Measurements from ENCODE around the gene TUBA8.
"Not testable (repeated sequence)": the region's sequence is repeated elsewhere in the genome, so short reads cannot be mapped to it uniquely, and the experiment has no call there.

The TUBA8 gene

GRCh38 chr22:18108187-18108586 lies 2.4 kb upstream of the TUBA8 start:
- DNase-seq = no peak

GRCh38 chr22:18109410-18110193 lies 1.0 kb upstream of the TUBA8 start:
- DNase-seq = no peak

GRCh38 chr22:18110954-18111758 lies 547 bp downstream of the TUBA8 start:
- DNase-seq = no peak

- no peak for DNase-seq
Observed at GRCh38 chr22:18111759-18112330, 1.2 kb downstream of the TUBA8 start.

DNA sequence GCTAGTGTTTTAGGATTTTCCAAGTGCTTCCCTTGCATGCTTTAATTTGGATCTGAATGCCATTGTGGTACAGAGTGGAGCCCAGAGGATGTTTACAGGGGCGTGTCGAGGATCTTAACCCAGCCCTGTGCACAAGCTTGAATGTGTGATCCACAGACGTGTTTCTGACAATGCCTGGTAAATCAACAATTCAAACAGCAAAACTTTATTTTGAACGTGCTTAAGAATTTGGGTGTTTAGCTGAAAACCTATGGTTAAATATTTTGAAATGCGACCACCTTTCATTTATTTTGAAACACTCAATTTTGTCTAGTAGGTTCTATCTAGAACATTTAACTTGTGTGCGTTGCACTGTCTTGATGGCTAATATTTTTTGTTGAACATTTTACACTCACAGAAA lies 1.8 kb downstream of the TUBA8 start:
- DNase-seq = no peak

DNA sequence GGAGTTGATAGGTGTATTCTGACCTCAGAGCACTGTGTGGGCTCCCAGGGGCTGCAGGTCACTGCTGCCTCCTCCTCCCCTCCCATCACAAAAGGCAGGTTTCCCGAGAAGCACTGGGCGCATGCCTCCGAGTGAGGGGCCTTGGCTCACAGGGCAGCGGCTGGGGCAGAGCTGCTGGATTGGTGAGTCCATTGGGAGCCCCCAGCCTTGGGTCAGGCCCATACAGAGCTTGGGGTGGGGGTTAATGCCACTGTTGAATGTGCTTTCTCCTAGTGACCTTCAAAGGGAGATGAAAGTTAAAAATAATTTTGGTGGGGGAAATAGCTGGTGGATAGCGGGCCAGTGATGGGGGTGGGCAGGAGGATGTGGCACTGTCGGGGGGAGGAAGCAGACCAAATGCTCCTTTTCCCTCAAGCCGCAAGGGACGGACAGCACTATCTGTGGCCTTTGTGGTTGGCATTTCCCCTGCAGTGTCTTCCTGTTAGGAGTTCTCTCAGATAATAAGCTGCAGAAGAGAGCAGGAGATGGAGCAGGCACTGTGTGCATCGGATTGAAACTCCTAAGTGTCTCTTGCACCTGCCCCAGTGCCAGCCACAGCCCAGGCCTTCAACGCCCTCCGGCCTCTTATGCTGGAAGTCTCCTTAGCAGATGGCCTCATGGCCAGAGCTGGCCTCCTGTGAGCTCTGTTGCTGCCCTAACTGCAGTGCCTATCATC lies 3.2 kb downstream of the TUBA8 start:
- no peak for DNase-seq

GRCh38 chr22:18114495-18114894 lies 3.9 kb downstream of the TUBA8 start:
- no peak for DNase-seq

GRCh38 chr22:18114976-18115652 lies 4.5 kb downstream of the TUBA8 start:
- no peak for DNase-seq

DNA sequence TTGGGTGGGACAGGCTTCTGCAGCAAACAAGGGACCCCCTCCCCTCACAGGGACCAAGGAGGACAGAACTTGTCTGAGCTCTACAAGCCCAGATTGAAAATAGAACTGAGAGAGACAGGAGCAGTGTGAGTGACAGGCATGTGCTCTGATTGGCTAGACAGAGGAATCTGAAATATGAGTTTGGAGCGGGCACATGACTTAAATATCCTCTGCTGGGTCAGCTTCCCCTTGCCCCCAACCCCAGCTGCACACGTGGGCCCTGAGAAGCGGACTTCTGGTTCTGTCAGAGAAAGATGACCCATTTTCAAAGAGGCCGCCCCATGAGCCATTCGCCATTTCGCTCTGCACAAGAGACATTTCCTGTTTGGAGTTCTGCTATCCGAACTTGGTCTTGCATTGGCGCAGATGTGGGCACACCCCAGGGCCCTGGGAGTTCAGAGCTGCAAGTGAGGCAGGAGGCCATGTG lies 5.3 kb downstream of the TUBA8 start:
- no peak for DNase-seq

- no peak for DNase-seq
Observed at GRCh38 chr22:18116634-18117033, 6.0 kb downstream of the TUBA8 start.

- no peak for DNase-seq
Observed at GRCh38 chr22:18118345-18118915, 7.8 kb downstream of the TUBA8 start.

GRCh38 chr22:18119409-18120110 lies 9.0 kb downstream of the TUBA8 start:
- DNase-seq = no peak

DNA sequence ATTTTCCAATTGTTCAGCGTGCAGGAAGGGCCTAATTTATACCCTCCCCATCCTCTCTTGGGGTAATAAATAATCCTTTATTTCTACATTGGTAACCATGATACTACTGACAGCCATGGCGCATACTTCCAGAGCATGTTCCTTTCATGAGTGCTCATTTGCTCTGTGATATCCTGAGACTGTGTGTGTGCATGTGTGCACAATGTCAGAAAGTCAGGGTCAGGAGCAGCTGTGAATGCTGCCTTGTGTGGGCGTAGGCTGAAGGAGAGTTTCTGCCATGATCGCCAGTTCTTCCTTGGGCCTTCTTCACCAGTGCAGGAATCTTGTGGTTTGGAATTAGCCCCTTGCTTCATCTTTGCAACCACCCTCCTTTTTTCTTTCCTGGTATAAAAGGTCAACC lies 10.2 kb downstream of the TUBA8 start:
- DNase-seq = no peak

DNA sequence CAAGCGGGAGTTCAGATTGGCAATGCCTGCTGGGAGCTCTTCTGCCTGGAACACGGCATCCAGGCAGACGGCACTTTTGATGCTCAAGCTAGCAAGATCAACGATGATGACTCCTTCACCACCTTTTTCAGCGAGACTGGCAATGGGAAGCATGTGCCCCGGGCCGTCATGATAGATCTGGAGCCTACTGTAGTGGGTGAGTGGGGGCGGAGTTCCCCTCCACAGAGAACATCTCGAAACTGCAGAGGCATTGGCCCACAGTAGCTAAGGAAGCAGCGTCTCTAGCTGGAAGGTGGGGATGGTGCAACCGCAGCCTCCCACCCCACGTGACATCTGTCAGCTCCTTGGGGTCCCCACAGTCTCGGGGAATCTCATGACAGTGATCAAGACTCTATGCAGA lies 10.9 kb downstream of the TUBA8 start:
- no peak for DNase-seq

- no peak for DNase-seq
Observed at GRCh38 chr22:18121954-18122554, 11.4 kb downstream of the TUBA8 start.

DNA sequence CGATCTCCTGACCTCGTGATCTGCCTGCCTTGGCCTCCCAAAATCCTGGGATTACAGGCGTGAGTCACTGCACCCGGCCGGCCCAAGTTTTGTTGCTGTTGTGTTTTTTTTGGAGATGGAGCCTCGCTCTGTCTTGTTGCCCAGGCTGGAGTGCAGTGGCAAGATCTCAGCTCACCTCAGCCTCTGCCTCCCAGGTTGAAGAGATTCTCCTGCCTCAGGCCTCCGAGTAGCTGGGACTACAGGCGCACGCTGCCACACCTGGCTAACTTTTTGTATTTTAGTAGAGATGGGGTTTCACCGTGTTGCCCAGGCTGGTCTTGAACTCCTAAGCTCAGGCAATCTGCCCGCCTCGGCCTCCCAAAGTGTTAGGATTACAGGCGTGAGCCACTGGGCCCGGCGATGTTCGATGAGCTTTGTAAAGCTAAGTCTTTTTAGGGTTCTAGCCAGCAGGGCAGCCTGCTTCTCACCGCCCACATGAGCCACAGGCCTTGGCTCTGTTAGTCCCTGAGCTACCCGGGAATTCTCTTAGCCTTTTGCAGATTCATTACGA lies 12.9 kb downstream of the TUBA8 start:
- not testable (repeated sequence) for DNase-seq

GRCh38 chr22:18126606-18127005 lies 16.0 kb downstream of the TUBA8 start:
- DNase-seq = no peak

DNA sequence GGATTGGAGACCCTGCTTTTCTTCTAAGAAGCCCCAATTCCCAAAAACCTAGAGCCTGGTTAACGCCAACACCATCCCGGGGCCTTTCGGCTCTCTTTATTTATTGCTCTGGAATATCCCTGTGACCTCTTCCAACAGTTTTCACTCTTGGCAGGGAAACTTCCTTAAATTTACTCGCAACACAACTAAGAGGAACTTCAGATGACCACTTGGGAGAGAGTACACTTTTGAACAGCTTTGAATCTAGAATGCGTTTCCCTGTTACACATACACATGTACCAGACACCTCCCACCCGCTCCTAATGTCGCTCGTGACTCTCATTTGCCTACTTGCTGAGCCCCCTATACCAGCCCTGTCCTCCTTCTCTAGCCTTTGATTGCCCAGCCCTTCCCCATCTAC lies 19.4 kb downstream of the TUBA8 start:
- DNase-seq = no peak

GRCh38 chr22:18130699-18131429 lies 20.3 kb downstream of the TUBA8 start:
- DNase-seq = no peak

DNA sequence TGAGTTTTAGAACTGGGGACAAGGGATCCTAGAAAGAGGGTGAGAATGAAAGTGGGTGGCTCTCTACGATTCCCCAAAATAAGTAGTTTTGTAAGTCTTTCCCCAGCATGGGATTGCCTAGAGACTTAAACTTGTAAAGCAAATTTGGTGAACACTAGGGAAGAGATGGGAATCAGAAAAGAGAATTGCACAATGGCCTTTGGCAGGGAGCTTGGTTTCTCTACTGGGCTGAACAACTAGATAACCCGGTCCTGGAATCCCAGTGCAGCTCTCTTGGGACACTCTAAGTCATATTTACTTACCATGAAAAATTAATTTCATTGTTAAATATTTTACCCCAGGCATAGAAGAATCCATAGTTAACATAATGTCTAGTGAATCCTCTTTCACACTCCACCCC lies 22.8 kb downstream of the TUBA8 start:
- no peak for DNase-seq
